GM21619 (cell line): ENCODE results near the gene RIPK1.
"Not testable (repeated sequence)": the region's sequence is repeated elsewhere in the genome, so short reads cannot be mapped to it uniquely, and the experiment has no call there.

Source experiments
- ATAC-seq: cut with Tn5 transposase; IDR thresholded peaks from one replicate; pipeline ENCODE4 v1.9.1; 2021; ENCODE audit not compliant: unreplicated experiment

Gene RIPK1

GRCh38 chr6:3133515-3133914 lies 65.2 kb downstream of the RIPK1 start:
- no peak for ATAC-seq

GRCh38 chr6:3135668-3136291 lies 67.5 kb downstream of the RIPK1 start:
- ATAC-seq = no peak

- no peak for ATAC-seq
These were observed 68.2 kb downstream of the RIPK1 start for GRCh38 chr6:3136292-3137011.

GRCh38 chr6:3137057-3137777 lies 68.9 kb downstream of the RIPK1 start:
- ATAC-seq = no peak

GRCh38 chr6:3137873-3138272 lies 69.6 kb downstream of the RIPK1 start:
- not testable (repeated sequence) for ATAC-seq

GRCh38 chr6:3138341-3138740 lies 70.0 kb downstream of the RIPK1 start:
- no peak for ATAC-seq

- no peak for ATAC-seq
These were observed 71.0 kb downstream of the RIPK1 start for GRCh38 chr6:3139090-3139903.

- no peak for ATAC-seq
These were observed 71.9 kb downstream of the RIPK1 start for GRCh38 chr6:3140201-3140600.

- no peak for ATAC-seq
These were observed 74.2 kb downstream of the RIPK1 start for GRCh38 chr6:3142536-3142935.

GRCh38 chr6:3143158-3143557 lies 74.9 kb downstream of the RIPK1 start:
- no peak for ATAC-seq

- no peak for ATAC-seq
These were observed 76.3 kb downstream of the RIPK1 start for GRCh38 chr6:3144571-3144970.

GRCh38 chr6:3147914-3148757 lies 79.8 kb downstream of the RIPK1 start:
- no peak for ATAC-seq

- ATAC-seq = no peak
These were observed 83.4 kb downstream of the RIPK1 start for GRCh38 chr6:3151691-3152090.

- no peak for ATAC-seq
These were observed 84.4 kb downstream of the RIPK1 start for GRCh38 chr6:3152689-3153088.

- not testable (repeated sequence) for ATAC-seq
These were observed 87.1 kb downstream of the RIPK1 start for GRCh38 chr6:3155416-3155815.

- not testable (repeated sequence) for ATAC-seq
These were observed 88.2 kb downstream of the RIPK1 start for GRCh38 chr6:3156184-3157130.

GRCh38 chr6:3157131-3157933 lies 89.0 kb downstream of the RIPK1 start, which contains the start of gene TUBB2A:
Gene TUBB2A (minus strand): TSS chr6:3157544. CDS start chr6:3157463, 81 bp downstream.
- peak; percentile 85 for ATAC-seq
